CD4-positive, alpha-beta T cell treated with Interleukin-4 for 1 hour (primary cell): ENCODE measurements around the gene ITGA2B.

Experiments used
- DNase-seq, 2 donors: peaks; one replicate each; pipeline ENCODE4 v3.0.0-alpha.2; 2020 to 2022

The ITGA2B gene

GRCh38 chr17:44390250-44390870, 911 bp upstream of the ITGA2B start:
- no peak for DNase-seq

DNA sequence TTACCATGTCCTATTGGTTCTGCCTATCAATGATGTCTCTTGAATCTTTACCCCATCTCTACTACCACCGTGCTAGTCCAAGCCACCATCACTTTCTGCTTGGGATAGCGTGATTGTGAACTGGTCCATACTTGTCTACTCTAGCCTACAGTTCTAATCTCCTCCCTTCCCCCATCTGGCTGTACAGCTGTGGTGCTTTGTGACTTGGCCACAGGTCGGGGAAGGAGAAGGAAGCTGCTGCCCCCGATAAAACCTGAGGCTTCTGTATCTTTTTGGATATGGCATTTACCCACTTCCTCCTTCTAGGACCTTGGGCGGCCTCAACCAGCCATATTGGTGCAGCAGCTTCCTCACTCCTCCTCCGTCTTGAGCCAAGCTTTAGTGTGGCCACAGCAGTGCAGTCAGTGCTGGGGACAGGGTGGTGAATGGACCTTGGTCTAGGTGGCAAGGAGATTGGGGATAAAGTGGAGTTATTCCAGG, 314 bp upstream of the ITGA2B start:
- peak in 1 of 2 donors; percentile 23 for DNase-seq

- DNase-seq = no peak
These were observed 1.6 kb downstream of the ITGA2B start for GRCh38 chr17:44387804-44388203.

- no peak for DNase-seq
These were observed 3.3 kb downstream of the ITGA2B start for GRCh38 chr17:44386182-44386525.

- peak; percentile 89 to 90 for DNase-seq
These were observed 3.9 kb downstream of the ITGA2B start for GRCh38 chr17:44385287-44386181.

DNA sequence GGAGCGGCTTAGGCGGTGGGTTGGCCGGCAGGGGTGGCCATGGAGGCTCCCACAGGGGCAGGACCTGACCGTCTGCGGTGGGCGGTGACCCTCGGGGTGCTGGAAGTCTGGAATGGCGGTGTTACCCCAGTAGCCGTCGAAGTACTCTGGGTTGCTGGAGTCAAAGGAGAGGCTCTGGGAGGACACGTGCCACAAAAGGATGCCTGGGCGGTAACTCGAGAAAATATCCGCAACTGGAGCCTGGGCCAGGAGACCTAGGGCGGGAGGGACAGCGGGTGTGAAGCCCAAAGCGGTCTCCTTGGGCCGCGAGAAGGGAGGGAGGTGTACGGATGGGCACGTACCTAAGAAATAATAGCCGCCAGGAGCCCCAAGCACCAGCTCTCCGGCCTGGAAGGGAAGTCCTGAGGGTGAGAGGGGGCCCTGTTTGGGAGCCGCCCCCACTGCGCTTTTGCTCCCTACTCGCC, 4.6 kb downstream of the ITGA2B start:
- no peak for DNase-seq

- DNase-seq = no peak
These were observed 5.1 kb downstream of the ITGA2B start for GRCh38 chr17:44384281-44384822.

DNA sequence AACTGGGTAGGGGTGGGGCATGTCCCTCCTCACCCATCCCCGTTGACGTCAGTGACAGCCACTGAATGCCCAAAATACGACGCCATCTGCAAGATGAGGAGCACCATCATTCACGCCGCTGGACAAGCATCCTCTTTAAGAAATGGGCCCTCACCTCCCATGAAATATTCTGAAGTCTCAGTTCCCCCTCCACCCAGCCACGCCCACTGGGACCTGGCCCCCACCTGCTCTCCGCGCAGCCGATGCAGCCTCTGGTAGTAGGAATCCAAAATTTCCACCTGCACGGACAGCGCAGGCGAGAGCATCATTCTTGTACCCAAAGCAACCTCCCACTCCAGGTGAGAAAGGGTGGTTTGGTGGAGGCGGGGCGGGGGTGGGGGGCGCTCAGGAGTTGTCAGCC, 5.6 kb downstream of the ITGA2B start:
- no peak for DNase-seq

- DNase-seq = no peak
These were observed 6.1 kb downstream of the ITGA2B start for GRCh38 chr17:44383363-44383762.

- no peak for DNase-seq
These were observed 6.5 kb downstream of the ITGA2B start for GRCh38 chr17:44382917-44383316.

GRCh38 chr17:44381810-44382305, 7.6 kb downstream of the ITGA2B start:
- DNase-seq = no peak

DNA sequence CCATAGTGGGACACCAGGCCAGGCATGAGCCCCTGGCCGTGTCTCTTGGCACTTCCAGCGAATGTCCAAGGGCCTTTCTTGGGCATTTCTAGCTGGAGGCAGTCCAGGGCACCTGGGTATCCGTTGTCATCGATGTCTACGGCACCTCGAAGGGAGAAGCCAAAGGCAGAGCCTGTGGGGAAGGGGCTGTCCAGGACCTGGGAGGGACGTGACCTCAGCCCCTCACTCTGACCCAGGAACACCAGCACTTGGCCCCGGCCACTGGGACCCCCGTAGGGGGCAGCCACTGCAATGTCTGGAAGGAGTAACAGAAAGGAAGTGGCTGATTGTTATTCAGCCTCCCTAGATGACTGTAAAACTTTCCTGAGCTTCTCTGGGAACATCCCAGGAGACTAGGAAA, 8.7 kb downstream of the ITGA2B start:
- no peak for DNase-seq

DNA sequence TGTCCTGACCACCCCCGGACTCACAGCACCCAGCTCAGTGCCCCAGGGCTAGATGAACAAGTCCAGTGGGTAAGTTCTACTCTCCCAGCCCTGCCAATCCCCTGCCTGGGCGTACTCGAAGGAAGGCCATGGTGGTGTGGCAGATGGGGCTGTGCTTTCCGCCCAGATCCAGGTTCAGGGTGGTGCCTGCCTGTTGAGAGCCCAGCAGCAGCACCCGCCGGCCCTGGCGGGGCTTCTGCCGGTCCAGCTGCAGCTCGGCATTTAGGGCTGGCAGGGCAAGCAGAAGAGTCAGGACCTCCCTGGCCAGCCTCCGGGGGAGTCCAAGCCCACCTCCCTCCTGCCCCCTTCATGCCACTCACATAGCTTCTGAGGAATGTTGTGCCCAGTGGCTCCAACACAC, 9.6 kb downstream of the ITGA2B start:
- DNase-seq = no peak

GRCh38 chr17:44378171-44378705, 11.2 kb downstream of the ITGA2B start:
- DNase-seq = no peak

GRCh38 chr17:44376779-44377178, 12.7 kb downstream of the ITGA2B start:
- no peak for DNase-seq

- no peak for DNase-seq
These were observed 13.3 kb downstream of the ITGA2B start for GRCh38 chr17:44376124-44376523.

- DNase-seq = no peak
These were observed 14.0 kb downstream of the ITGA2B start for GRCh38 chr17:44375196-44376017.

- DNase-seq = no peak
These were observed 14.9 kb downstream of the ITGA2B start for GRCh38 chr17:44374306-44375195.

- DNase-seq = no peak
These were observed 17.4 kb downstream of the ITGA2B start for GRCh38 chr17:44372036-44372435.

- DNase-seq = peak; percentile 20 to 26
These were observed 19.9 kb downstream of the ITGA2B start for GRCh38 chr17:44369414-44370023.
